ENCODE data around the gene SRRM1. TPM values are rescaled to one million over a fixed set of nuclear protein-coding genes. Genes with fewer than 3 reads are reported as not detected.

The SRRM1 gene
- total and polyA plus RNA-seq, 2 of the 8 experiments (the other 6 are each of a cell fraction or from before 2014, with no cell fraction given), result 77.1 to 255 TPM

GRCh38 chr1:24721533-24721932 is 78.4 kb downstream of the SRRM1 start:
- CTCF ChIA-PET (ENCODE audit: partially characterized antibody), result interaction anchor here (0.8 kb wide), 1 partner anchor 33 kb away, joined by 3 read pairs; no protein-coding TSS in a partner anchor
- no peak overlapping the region for H4K91ac ChIP-seq (replicated peaks; ENCODE audit: insufficient read length, low read length)
- no peak overlapping the region for H3K9ac ChIP-seq (replicated peaks in 1 of 4; ENCODE audit: extremely low read depth in 1 of 4, low read depth in 3 of 4, low read length in 3 of 4)
- no peak overlapping the region for H3K18ac ChIP-seq (ENCODE audit: extremely low read depth, low read length)
- H4K20me1 ChIP-seq (replicated peaks in 1 of 2; ENCODE audit: control insufficient read depth in 1 of 2, insufficient read depth in 2 of 2, low read length in 2 of 2), result no peaks in the 10 kb centered on the region
- no peak overlapping the region for H2AFZ ChIP-seq (ENCODE audit: low read length)
- H3K36me3 ChIP-seq (ENCODE audit: control insufficient read depth in 2 of 4, insufficient read depth in 4 of 4, low read length in 3 of 4), result no peaks in the 10 kb centered on the region
- peaks cover 0 to 17% (median 6%) of the 10 kb centered on the region in 4 experiments; a peak in 6 of 7 replicates for H3K4me1 ChIP-seq (replicated peaks in 1 of 4; ENCODE audit: control insufficient read depth in 3 of 4, insufficient read depth in 4 of 4, low read length in 3 of 4)
- H2BK5ac ChIP-seq (ENCODE audit: low read depth, low read length), result no peak overlapping the region
- H2BK20ac ChIP-seq (ENCODE audit: low read length), result no peak overlapping the region
- DNase-seq (ENCODE audit: low read depth in 1 of 2, low spot score in 2 of 2) (no peak), FAIRE-seq (no peak)
- no peak overlapping the region for H3K27ac ChIP-seq (ENCODE audit: low read depth, low read length)
- no peaks in the 10 kb centered on the region for H3K27me3 ChIP-seq (replicated peaks in 1 of 4; ENCODE audit: control insufficient read depth in 3 of 4, extremely low read depth in 1 of 4, insufficient read depth in 3 of 4, low read length in 3 of 4)
- H2BK120ac ChIP-seq (replicated peaks; ENCODE audit: low read depth, low read length), result no peak overlapping the region
- H3K79me2 ChIP-seq (ENCODE audit: control insufficient read depth in 1 of 2, insufficient read depth in 2 of 2, low read length in 2 of 2), result no peaks in the 10 kb centered on the region
- POLR2A ChIA-PET (ENCODE audit: partially characterized antibody), result interaction anchor here (1.1 kb wide), 1 partner anchor 17 kb away, joined by 5 read pairs; no protein-coding TSS in a partner anchor
- H3K23me2 ChIP-seq (ENCODE audit: low read depth, low read length), result no peaks in the 10 kb centered on the region
- no peak overlapping the region for H3K4me2 ChIP-seq (ENCODE audit: insufficient read depth in 1 of 2, low read depth in 2 of 2, low read length in 2 of 2)
- WGBS, 2 experiments (ENCODE audit: extremely low coverage in 1 of 2, insufficient coverage in 1 of 2, insufficient read length in 1 of 2, insufficient replicate concordance in 2 of 2, low coverage in 1 of 2, low lambda C conversion rate in 2 of 2, missing lambda C conversion rate in 1 of 2), result 87% methylated on average over 17 of the region's 31 CpGs; no CpG with 5 or more reads in 1 of the 2 experiments
- peaks cover 0 to 3% of the 10 kb centered on the region in 2 experiments; a peak in 1 of 4 replicates for H3K9me3 ChIP-seq (ENCODE audit: insufficient read depth in 2 of 2, low read depth in 1 of 2, low read length in 1 of 2)
- H4K5ac ChIP-seq (ENCODE audit: insufficient read length, low read depth, low read length), result no peak overlapping the region
- no peak overlapping the region for H2BK15ac ChIP-seq (ENCODE audit: low read length)
- no peak overlapping the region for H3K23ac ChIP-seq (ENCODE audit: insufficient read length)
- no peak overlapping the region for H3K4me3 ChIP-seq (ENCODE audit: extremely low read depth in 1 of 4, insufficient read depth in 2 of 4, low read depth in 3 of 4, low read length in 4 of 4)
- H3K56ac ChIP-seq (replicated peaks; ENCODE audit: insufficient read length, low read depth, low read length), result no peak overlapping the region
- no peak overlapping the region for H3K4ac ChIP-seq (replicated peaks; ENCODE audit: insufficient read length, low read depth, low read length)
- H3K79me1 ChIP-seq (ENCODE audit: low read depth, low read length), result no peaks in the 10 kb centered on the region
- no peak overlapping the region for H2BK12ac ChIP-seq (ENCODE audit: low read depth, low read length)
- no peak overlapping the region for H4K8ac ChIP-seq (ENCODE audit: extremely low read depth, insufficient read depth, low read length)
- H2AK5ac ChIP-seq (ENCODE audit: low read depth, low read length), result no peak overlapping the region
- H3K14ac ChIP-seq (ENCODE audit: insufficient read length), result no peak overlapping the region
- TF ChIP-seq YY1 (IDR thresholded peaks at IDR 0.05; ENCODE audit: low read depth, low read length) (no peak), SRF (IDR thresholded peaks at IDR 0.05; ENCODE audit: low read depth, low read length) (no peak), POLR2AphosphoS5 (IDR thresholded peaks at IDR 0.05; ENCODE audit: low read depth, low read length) (no peak), MAFK (IDR thresholded peaks at IDR 0.05; ENCODE audit: low read depth, low read length) (no peak), CTCF (IDR thresholded peaks at IDR 0.05; ENCODE audit: control extremely low read depth in 1 of 3, insufficient read depth in 1 of 3, low read depth in 1 of 3, low read length in 3 of 3) (no peak), TAF7 (optimal IDR thresholded peaks at IDR 0.05; ENCODE audit: borderline replicate concordance, low read depth, low read length) (no peak), MAX (IDR thresholded peaks at IDR 0.05) (no peak), CTBP2 (IDR thresholded peaks at IDR 0.05; ENCODE audit: borderline replicate concordance, insufficient read depth, insufficient read length, low read length) (no peak), JUND (IDR thresholded peaks at IDR 0.05; ENCODE audit: low read length) (no peak), GABPA (IDR thresholded peaks at IDR 0.05; ENCODE audit: borderline replicate concordance, insufficient read depth, low read length) (no peak), TEAD4 (IDR thresholded peaks at IDR 0.05; ENCODE audit: low read depth, low read length) (no peak), BRCA1 (IDR thresholded peaks at IDR 0.05; ENCODE audit: low read depth, low read length) (no peak)

Measured in H1 (cell line).